GM19351 (cell line): ENCODE results near the gene EVI5L.

Experiments used
- ATAC-seq: cut with Tn5 transposase; IDR thresholded peaks from one replicate; pipeline ENCODE4 v1.9.1; 2021; ENCODE audit warnings: mild to moderate bottlenecking, moderate library complexity; ENCODE audit not compliant: unreplicated experiment

The EVI5L gene

DNA sequence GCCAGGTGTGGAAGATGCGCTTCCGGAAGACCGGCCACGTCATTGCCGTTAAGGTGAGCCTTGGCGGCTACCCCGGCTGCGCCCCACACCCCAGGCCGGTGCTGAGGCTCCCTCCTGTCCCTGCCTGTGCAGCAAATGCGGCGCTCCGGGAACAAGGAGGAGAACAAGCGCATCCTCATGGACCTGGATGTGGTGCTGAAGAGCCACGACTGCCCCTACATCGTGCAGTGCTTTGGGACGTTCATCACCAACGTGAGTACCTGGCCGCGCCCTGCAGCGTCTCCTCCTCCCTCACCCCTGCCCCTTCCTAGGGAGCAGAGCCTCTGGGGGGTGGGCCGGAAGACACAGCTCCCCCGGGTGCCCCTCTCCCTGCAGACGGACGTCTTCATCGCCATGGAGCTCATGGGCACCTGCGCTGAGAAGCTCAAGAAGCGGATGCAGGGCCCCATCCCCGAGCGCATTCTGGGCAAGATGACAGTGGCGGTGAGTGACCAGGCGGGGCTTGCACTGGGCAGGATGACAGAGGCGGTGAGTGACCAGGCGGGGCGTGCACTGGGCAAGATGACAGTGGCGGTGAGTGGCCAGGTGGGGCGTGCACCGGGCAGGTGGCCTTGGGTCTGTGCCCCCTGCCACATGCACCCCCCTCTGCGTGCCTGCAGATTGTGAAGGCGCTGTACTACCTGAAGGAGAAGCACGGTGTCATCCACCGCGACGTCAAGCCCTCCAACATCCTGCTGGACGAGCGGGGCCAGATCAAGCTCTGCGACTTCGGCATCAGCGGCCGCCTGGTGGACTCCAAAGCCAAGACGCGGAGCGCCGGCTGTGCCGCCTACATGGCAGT lies 80.5 kb downstream of the EVI5L start:
- ATAC-seq: no peak

DNA sequence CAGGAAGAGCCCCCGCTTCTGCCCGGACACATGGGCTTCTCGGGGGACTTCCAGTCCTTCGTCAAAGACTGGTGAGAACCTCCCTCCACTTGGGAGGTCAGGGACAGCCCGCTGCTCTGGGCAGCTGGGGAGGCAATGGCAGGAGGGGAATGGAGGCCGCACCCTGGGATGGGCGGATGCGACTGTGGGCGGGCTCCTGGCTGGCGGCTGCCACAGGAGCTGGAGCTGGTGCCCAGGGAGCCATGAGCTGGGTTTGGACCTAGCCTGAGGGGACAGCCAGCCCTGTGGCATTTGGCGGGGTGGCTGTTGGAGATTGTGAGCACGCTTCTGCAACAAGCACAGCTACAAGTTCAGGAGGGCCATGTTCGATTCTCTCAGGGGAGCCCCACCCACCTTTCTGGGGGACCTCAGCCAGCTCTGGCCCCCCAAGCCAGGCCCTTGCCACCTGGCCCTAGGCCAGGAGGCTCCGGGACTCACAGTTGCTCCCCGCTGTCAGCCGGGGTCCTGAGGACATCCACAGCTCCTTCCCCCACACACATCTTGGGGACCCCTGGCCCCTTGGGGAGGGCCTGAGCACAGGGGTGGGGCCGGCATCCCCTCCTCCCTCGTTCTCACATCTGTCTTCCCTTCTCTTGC lies 81.6 kb downstream of the EVI5L start:
- ATAC-seq: no peak

DNA sequence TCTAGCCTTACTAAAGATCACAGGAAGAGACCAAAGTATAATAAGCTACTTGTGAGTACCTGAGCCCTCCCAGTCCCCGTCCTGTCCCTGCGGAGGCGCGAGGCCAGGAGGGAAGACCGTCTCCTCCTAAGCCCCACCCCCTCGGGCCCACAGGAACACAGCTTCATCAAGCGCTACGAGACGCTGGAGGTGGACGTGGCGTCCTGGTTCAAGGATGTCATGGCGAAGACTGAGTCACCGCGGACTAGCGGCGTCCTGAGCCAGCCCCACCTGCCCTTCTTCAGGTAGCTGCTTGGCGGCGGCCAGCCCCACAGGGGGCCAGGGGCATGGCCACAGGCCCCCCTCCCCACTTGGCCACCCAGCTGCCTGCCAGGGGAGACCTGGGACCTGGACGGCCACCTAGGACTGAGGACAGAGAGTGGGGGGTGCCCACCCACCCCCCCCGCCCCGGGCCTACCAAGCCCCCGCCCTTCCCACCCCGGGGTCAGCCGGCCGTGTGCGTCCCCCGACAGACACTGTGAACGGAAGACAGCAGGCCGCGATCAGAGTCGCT lies 82.2 kb downstream of the EVI5L start:
- no peak for ATAC-seq

DNA sequence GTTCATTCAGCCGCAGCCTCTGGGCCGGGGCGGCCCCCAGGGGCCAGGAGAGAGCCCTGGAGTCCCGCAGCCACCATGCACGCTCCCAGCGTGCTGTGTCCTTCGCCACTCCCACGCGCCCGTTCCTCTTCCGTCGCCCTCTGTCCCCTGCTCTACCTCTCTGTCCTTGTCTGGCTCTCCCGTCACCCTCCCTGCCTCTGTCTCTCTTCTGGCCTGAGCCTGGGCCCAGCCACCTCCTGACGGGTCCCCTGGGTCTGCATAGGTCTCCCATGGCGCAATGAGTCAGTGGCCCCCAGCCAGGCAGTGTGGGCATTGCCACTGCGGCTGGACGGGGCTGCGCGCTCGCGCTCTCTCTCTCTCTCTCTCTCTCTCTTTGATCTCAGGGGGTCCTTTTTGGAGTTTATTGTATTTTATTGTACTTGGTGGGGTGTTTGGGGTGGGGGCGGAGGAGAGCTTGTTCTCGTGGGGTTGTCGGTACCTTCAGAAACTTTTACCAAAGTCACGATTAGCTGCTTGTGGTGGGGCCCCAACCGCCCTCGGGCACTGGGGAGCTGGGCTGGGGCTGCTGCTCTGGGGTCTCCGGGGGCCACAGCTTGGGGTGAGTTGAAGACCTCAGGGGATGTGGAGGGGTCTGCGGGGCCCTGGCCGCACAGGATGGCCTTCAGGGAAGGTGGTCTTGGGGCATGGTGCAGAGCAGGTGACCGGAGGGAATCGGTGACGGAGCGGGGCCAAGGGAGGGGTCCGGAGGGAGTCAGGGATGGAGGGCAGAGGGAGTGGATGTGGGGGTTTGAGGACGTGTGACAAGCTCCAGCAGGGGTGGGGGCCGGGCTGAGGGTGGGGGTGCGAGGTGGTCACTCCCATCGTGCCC lies 82.9 kb downstream of the EVI5L start:
- no peak for ATAC-seq

DNA sequence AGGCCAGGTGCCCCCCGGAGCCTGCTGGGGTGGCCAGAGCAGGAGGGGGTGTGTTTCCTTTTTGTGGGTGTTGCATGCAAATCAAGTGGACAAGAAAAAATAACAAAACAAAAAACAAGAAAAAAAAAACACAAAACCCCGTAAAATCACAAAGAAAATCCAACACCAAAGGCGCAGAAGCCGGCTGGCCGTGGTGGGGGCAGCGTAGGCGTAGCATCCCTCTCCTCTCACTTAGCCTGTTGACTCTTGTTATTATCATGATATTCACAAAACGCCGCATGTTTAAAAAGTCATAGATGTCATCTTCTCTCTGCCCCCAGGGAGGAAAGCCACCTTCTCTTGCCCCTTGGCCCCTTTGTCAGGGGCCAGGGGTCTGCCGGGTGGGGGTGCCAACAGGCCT lies 83.6 kb downstream of the EVI5L start:
- no peak for ATAC-seq

DNA sequence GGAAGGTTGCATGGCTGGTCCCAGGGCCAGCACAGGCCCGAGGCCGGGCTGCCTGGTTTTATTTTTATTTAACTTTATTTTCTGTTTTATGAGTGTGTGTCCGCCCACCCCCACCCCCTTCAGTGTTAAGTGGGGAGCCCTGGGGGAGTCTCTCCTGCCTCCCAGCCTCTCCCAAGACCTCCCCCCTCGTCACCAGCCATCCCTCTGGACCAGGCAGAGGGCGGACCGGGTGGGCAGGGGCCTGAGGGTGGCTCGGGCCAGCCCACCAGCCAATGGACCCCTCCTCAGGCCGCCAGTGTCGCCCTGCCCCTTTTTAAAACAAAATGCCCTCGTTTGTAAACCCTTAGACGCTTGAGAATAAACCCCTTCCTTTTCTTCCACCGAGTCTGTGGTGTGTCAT lies 84.1 kb downstream of the EVI5L start:
- no peak for ATAC-seq
